GM18526 (cell line): ENCODE data around the gene CTNNA2.

Experiments
- POLR2A ChIP-seq: IDR thresholded peaks from 3 replicates; pipeline ENCODE4 v1.6.1; 2011; ENCODE audit not compliant: insufficient read length; ENCODE audit errors: extremely low read depth

CTNNA2 gene

DNA sequence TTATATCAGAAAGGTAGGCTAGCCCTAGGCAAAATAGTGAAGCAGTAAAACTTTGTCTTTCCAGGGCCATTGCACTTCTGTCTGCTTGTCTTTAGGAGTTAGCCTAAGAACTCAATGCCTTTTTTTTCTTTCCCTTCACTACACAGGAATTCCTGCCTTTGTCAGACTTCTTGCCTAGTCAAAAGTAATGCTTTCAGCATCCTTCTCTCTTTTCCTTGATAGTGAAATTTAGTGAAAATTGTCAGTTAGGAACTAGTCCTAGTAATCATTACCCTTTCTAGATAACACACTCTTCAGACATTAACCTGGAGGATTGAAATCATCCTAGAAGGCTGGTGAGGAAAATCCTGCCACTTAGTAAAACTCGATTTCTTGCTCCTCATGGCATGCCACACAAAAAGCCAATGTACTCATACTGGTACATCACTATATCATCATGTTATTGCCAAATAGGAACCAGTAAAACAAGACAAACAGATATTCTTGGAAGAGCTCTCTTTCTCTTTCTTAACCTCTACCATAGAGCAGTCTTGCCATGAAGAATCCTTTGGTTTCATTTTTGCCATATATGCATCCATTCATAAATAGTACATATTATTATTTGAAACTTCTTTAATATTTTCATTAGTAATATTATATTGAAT lies 320.5 kb downstream of the CTNNA2 start:
- no peak for TF ChIP-seq POLR2A

DNA sequence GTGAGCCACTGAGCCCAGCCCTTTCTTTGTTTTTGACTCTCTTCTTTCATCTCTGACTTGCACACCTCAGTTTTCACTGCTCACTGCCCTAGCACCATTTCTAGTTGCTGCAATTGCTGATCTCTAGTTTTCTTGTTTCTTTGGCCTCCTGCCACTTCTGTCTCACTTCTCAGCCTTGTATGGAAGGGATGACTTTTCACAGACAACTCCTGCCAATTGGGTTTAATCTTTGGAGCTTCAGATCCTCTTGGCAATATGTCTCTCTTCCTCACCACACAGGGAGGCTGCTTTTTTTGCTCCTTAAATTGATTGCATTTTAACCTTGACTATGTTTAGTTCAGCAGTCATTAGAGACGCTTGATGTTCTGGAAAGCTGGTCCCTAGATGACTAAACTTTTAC lies 323.1 kb downstream of the CTNNA2 start:
- TF ChIP-seq POLR2A, result no peak

DNA sequence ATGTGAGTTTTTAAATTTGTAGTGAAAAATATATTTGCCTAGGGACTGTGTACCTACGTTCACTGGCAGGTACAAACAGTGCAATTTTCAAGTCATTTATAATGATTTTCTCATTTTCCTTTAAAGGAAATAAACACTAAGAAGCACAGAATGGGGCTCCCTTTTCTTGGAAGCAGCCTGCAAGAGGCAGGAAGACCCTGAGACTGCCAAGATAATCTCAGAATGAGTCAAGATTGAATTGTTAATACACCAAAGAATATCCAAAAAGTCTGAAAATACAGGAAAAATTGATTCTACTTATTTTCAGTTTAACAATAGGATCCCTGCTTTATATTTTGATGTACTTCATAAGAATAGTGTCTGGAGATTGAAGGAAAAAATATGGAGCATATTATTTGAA lies 331.2 kb downstream of the CTNNA2 start:
- TF ChIP-seq POLR2A, result no peak

DNA sequence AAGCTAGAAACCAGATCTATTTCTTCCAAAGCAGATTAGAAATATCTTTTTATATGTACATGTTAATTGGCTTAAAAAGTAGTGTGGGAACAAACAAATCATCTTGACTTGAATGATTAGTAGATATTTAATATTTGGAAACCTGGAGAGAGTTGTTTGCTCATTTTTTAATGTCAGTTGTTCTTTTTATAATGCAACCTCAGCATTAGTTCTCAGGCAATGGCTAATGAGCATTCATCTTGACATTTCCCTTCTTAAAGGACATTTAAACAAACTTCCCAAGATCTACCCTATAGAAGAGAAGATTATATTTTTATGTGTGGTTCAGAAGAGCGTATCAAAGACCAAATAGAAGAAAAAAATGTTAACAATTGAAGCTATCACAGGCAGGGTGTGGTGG lies 334.0 kb downstream of the CTNNA2 start:
- TF ChIP-seq POLR2A, result no peak

DNA sequence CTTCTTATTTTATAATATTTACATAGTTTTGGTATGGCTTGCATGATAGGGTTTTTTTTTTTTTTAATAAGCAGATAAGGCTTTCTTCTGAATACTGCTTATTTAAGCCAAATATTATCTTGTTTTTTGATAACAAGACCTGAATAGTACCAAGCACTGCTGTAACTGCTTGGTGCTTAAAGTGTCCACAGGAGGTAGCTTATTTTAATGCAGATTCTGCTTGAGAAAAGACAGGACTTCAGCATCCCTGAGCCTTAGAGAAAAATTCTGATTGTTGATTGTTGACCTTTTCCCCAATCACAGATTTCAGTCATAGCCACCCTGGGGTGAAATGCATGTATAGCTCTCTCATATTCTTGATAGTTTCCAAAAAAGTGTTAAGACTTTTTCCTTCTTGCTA lies 336.4 kb downstream of the CTNNA2 start:
- TF ChIP-seq POLR2A, result no peak

DNA sequence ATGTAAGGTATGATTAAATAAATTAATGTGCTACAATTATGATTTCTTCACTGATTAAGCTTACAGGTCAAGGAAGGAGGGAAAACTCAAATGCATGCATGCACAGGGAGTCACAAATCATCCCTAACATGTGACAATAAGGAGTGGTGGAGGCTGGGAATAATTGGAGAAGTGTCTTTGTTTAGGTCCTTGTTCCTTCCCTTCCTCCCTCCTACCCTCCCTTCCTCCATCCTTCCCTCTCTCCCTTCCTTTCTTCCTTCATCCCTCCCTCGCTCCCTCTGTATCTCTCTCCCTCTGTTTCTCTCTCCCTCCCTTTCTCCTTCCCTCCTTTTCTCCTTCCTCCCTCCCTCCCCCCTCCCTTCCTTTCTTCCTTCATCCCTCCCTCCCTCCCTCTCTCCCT lies 337.1 kb downstream of the CTNNA2 start:
- no peak for TF ChIP-seq POLR2A

DNA sequence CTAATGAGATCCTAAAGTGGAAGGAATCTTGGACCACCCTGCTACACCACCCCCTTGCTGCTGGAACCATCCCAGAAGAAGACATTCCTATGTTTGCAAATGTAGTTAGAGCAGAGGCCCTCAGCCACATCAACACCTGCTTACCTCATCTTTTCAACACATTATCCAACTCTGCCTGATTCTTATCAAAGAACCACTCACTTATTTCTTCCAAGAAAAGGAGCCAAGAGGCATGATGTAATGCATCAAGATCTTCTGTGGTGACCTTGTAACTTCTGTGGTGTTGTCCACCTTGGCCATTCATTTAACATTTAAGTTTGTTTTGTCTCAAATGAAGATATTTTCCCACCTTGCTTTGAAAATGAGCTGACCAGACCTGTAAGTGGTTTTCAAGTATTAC lies 338.1 kb downstream of the CTNNA2 start:
- no peak for TF ChIP-seq POLR2A

DNA sequence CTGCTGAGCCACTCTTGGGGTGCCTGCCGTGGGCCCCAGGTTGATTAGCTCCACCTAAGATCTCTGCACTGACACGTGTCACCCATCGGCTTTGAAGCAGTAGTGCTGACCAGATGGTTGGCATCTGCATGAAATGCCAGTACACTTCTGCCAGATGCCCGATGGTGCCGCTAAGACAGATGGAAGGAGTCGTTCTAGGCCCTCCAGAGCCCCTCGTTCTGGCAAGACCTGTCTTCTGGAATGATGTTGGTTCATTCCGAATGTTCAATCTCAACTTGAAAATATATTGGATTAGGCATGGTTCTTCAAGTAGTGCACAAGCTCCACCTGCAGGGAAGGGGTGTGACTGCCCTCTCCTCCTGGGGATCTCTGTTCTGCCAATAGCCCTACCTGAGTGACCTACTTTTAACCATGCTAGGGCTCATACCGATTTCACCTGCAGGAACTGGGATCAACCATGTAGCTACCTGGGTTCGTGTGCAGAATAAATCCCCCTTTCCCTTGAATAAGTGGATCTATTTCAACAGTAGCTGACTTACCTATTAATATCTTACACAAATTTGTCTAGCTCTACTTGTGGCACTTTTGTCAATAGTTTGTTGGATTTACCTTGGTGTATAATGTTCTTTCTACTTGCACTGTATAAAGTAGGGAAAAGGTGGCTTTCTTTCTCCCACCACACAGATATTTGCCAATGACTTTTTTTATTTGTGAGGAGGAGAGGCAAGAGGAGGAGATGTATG lies 342.6 kb downstream of the CTNNA2 start:
- no peak for TF ChIP-seq POLR2A

DNA sequence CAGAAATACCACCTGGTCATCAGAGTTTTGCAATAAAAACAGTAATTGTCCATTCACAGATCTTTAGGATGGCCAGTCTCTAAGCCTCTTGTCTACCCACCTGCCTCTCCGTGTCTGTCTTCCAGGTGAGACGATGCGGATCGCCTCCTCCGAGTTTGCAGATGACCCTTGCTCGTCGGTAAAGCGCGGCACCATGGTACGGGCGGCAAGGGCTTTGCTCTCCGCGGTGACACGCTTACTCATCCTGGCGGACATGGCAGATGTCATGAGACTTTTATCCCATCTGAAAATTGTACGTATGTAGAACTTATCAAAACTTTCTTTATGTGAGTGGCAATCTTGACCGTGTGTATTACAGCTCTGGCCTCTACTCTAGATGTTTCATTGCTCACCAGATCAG lies 345.0 kb downstream of the CTNNA2 start:
- no peak for TF ChIP-seq POLR2A

DNA sequence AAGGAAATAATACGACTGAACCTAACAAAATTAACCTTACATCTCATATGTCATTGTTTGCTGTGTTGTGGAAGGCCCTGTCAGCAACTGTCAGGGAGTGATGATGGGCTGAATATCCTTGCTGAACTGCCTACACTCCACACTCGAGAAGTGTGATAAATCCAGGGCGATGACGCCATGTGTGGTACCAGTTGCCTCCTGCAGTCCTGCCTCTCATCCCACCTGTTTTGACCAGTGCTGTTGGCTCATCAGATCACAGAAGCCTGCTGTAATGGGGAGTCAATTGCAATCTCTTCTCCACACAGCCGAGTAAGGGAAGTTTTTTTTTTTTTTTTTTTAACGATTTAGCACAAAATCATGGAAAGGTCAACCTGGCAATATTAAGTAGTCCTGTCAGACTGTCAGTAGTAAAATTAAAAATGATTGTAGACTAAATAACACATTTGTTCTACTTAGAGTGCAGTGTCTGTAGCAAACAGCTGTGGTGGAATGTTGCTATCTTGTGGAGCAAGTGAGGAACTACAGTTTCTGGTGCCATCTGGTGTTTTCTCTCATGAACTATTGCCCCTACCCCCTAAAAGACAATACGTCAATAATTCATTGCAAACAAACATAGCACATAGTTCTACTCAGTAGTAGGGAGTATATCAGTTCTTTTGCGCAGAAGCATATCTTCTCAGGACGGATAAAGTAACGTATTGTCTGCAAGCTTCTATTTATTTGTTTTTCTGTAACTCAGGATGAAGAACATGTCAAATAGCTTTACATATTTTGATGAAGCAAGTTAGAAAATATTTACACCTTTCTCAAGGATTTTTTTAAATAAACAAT lies 347.6 kb downstream of the CTNNA2 start:
- no peak for TF ChIP-seq POLR2A

DNA sequence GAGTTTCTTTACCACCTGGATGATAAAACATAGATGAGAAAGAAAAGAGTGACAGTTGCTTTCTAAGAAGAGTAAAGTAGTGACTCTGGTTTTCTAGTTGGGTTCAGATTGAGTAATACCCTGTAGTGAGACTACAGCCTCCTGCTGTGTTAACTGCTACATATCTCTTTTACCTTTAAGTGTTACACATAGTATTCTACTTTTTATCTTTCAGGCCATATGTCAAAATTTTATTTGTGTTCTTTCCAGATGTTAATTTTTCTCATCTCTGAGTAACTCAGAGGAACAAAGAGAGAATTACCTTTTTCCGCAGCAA lies 348.2 kb downstream of the CTNNA2 start:
- TF ChIP-seq POLR2A, result no peak

DNA sequence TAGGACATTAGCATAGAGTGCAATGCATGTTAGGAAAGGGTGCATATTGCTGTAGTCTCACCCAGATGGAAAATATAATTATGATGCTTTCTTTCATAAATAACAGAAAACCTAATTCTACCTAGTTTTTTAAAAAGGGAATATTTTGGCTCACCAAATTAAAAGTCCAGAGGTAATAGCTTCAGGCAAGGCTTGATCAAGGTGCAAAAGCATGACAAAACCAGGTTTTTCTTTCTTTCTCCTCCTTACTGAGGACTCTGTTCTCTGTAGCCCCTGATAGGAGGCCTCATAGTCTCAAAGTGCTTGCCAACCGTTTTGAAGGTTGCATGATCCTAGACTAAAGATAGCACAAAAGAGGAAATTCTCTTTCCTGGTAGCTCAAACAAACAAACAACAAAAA lies 349.9 kb downstream of the CTNNA2 start:
- TF ChIP-seq POLR2A, result no peak

DNA sequence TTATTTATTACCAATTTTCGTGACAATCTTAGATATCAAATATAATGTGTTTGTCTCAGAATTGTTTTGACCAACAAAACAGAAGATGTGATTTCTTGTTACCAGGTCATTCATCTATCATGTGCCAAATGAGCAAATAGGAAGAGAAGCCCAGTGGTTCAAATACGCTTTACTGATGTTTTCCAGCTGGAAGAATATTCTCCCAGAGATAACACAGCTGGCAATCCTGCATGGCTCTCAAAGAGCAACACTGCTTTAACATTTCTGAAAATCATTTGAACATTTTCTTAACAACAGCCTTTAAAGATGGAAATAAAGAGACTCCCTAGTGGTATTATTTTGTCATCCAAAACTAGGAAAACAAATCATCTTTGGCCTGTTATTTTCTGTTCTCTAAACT lies 359.8 kb downstream of the CTNNA2 start:
- no peak for TF ChIP-seq POLR2A

DNA sequence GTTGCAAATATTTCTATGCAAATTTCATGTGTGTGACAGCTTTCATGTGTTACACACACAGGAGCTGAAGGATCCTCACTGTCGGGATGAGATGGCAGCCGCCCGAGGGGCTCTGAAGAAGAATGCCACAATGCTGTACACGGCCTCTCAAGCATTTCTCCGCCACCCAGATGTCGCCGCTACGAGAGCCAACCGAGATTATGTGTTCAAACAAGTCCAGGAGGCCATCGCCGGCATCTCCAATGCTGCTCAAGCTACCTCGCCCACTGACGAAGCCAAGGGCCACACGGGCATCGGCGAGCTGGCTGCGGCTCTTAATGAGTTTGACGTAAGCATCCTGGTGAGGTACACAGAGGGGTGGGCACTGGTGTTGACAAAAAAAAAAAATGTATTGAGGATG lies 361.2 kb downstream of the CTNNA2 start:
- no peak for TF ChIP-seq POLR2A

DNA sequence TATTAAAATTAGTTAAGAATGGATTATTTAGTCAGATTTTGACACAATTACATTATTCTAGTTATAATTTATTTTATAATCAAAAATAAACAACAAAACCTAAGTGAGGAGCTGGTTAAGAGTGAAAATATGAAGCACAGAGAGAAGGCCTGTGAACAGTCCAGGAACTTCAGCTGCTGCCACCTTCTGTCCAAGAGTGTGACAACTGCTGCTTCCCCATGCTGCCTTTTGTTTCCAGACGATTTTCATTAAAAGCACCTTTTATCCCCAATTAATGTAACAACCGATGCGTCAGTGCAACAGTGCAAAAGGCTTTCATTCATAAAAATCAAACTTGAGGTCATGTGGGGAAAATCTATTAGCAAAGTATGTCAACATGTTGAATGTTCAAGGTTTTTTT lies 363.6 kb downstream of the CTNNA2 start:
- TF ChIP-seq POLR2A, result no peak

DNA sequence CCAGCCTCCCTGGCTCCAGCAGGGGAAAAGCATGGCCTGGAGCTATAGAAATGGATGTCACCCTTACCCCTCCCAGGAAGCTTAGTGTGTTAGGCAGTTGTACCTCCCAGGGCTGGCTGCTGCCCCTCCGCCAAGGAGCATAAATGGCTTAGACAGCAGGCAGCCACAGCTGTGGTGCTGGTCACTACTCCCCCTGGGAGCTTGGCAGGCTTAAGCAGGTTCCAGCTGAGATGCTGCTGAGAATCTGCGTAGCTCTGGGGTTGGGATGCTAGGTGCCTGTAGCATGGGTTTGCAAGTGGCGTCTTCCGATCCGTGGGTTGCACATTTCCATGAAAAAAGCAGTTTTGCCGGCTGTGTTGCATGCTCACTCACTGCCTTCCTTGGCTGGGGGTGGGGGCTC lies 369.7 kb downstream of the CTNNA2 start:
- no peak for TF ChIP-seq POLR2A
